Prostate gland (tissue), 2 donors: ENCODE measurements around the gene CKAP2L.

ENCODE experiments used
- POLR2A ChIP-seq: fragments of 450-650 bp; IDR thresholded peaks from one replicate; pipeline ENCODE4 v1.6.1; 2016; ENCODE audit warnings: antibody characterized with exemption, mild to moderate bottlenecking
- POLR2AphosphoS5 ChIP-seq: sonication (generic); formaldehyde crosslinking; IDR thresholded peaks from one replicate; pipeline ENCODE4 v1.6.1; 2017; ENCODE audit warnings: antibody characterized with exemption
- TF ChIP-seq, protein P1 (sequence below), 4 experiments: fragments of 200-600 bp in 2 of 4; fragments of 450-650 bp in 2 of 4; sonication (generic) in 2 of 4; IDR thresholded peaks; 1 replicate in 3 of 4; 2 replicates in 1 of 4; pipeline ENCODE4 v1.5.1; 2016 to 2019; ENCODE audit warnings: antibody characterized with exemption in 4 of 4, mild to moderate bottlenecking in 2 of 4, moderate library complexity in 2 of 4

DNA sequence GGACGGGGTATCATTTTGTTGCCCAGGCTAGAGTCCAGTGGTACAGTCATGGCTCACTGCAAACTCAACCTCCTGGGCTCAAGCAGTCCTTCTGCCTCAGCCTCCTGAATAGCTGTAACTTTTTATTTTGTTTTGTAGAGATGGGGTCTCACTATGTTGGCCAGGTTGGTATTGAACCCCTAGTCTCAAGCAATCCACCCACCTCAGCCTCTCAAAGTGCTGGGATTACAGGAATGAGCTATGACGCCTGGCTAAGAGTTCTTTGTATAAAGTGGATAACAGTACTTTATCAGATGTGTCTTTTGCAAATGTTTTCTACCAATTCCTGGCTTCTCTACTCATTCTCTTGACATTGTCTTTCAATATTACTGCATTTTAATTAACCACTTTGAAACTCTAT is 60.7 kb downstream of the CKAP2L start:
- TF ChIP-seq, protein P1, sequence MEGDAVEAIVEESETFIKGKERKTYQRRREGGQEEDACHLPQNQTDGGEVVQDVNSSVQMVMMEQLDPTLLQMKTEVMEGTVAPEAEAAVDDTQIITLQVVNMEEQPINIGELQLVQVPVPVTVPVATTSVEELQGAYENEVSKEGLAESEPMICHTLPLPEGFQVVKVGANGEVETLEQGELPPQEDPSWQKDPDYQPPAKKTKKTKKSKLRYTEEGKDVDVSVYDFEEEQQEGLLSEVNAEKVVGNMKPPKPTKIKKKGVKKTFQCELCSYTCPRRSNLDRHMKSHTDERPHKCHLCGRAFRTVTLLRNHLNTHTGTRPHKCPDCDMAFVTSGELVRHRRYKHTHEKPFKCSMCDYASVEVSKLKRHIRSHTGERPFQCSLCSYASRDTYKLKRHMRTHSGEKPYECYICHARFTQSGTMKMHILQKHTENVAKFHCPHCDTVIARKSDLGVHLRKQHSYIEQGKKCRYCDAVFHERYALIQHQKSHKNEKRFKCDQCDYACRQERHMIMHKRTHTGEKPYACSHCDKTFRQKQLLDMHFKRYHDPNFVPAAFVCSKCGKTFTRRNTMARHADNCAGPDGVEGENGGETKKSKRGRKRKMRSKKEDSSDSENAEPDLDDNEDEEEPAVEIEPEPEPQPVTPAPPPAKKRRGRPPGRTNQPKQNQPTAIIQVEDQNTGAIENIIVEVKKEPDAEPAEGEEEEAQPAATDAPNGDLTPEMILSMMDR (IDR thresholded peaks at IDR 0.05) = no peak
- TF ChIP-seq POLR2AphosphoS5 = no peak
- no peak for TF ChIP-seq POLR2A
